Stimulated activated naive CD8-positive, alpha-beta T cell treated with anti-CD3 and anti-CD28 coated beads, Interleukin-15, Interleukin-2, amounts not matched to agents 100 ng/mL and 50 ng/mL, for 24 hours (primary cell): ENCODE results near the gene ULBP2.
A peak's percentile ranks its signal among the peaks of the same experiment; 100 is the strongest.
"Not testable (repeated sequence)": the region's sequence is repeated elsewhere in the genome, so short reads cannot be mapped to it uniquely, and the experiment has no call there.

ENCODE experiments used
- H3K27ac Mint-ChIP-seq: one replicate; pipeline ENCODE4 v1.8.0; 2021; ENCODE audit warnings: mild to moderate bottlenecking, mixed read lengths
- H3K27me3 Mint-ChIP-seq: one replicate; pipeline ENCODE4 v1.8.0; 2021; ENCODE audit warnings: mixed read lengths
- H3K36me3 Mint-ChIP-seq: one replicate; pipeline ENCODE4 v1.8.0; 2021; ENCODE audit warnings: low read depth, mixed read lengths
- H3K4me1 Mint-ChIP-seq: one replicate; pipeline ENCODE4 v1.8.0; 2021; ENCODE audit warnings: low read depth, mixed read lengths
- H3K4me3 Mint-ChIP-seq: one replicate; pipeline ENCODE4 v1.8.0; 2021; ENCODE audit warnings: mild to moderate bottlenecking, mixed read lengths
- H3K9me3 Mint-ChIP-seq: one replicate; pipeline ENCODE4 v1.8.0; 2021; ENCODE audit warnings: mixed read lengths

The ULBP2 gene

DNA sequence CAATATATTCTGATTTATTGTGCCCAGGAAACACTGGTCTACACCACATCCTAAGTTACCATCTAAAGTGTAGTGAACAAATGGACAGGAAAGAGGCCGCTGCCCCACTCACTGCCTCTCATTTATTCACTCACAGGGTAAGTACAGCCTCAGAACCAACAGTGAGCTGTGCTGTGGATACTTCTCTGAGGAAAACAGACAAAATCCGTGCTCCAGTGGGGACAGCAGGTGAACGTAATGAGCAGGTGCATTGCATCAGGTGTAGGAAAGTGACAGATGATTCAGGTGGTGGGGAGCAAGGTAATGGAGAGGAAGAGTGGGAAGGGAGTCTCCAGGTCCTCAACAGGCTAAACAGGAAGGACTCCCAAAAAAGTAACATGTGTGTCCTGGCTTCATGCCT is 8.4 kb upstream of the ULBP2 start:
- H3K4me3 Mint-ChIP-seq: no peak overlapping the region

GRCh38 chr6:149934249-149935156 is 7.3 kb upstream of the ULBP2 start:
- no peaks in the 10 kb centered on the region for H3K9me3 Mint-ChIP-seq
- no peak overlapping the region for H3K4me3 Mint-ChIP-seq

More for the DNA sequence above, 8.4 kb upstream of the ULBP2 start:
- H3K9me3 Mint-ChIP-seq: no peaks in the 10 kb centered on the region
- no peaks in the 10 kb centered on the region for H3K36me3 Mint-ChIP-seq
- peaks cover 87% of the 10 kb centered on the region for H3K27me3 Mint-ChIP-seq
- no peak overlapping the region for H3K27ac Mint-ChIP-seq
- peaks cover 11% of the 10 kb centered on the region for H3K4me1 Mint-ChIP-seq

GRCh38 chr6:149935246-149935645 is 6.6 kb upstream of the ULBP2 start:
- no peak overlapping the region for H3K27ac Mint-ChIP-seq
- H3K36me3 Mint-ChIP-seq: no peaks in the 10 kb centered on the region
- H3K4me3 Mint-ChIP-seq: no peak overlapping the region
- peaks cover 29% of the 10 kb centered on the region for H3K4me1 Mint-ChIP-seq
- H3K9me3 Mint-ChIP-seq: no peaks in the 10 kb centered on the region
- H3K27me3 Mint-ChIP-seq: peaks cover 84% of the 10 kb centered on the region

More at GRCh38 chr6:149934249-149935156, 7.3 kb upstream of the ULBP2 start:
- Mint-ChIP-seq H3K36me3 (no peaks in the 10 kb centered on the region), H3K4me1 (peaks cover 22% of the 10 kb centered on the region), H3K27ac (no peak overlapping the region), H3K27me3 (peaks cover 84% of the 10 kb centered on the region)

DNA sequence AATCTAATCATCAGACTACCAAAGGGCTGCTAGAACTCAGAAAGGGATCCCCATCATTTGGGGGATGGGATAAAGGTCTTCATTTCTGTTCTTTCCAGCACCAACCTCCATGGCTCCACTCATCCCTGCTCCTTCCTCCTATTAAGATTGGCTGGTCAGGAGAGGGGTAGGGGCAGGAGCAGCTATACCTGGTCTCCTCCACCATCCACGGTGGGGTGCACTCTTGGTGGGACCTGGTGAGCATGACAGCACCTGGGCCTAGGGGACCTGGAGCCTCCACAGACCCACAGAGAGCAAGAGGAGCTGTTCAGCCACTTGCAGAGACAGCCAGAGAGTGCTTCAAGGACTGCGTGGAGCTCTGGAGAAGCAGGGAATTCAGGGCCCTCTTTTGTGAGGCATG is 6.1 kb upstream of the ULBP2 start:
- Mint-ChIP-seq H3K27me3 (peaks cover 84% of the 10 kb centered on the region), H3K27ac (no peak overlapping the region), H3K4me3 (no peak overlapping the region), H3K36me3 (no peaks in the 10 kb centered on the region), H3K9me3 (no peaks in the 10 kb centered on the region), H3K4me1 (peaks cover 33% of the 10 kb centered on the region)

GRCh38 chr6:149936743-149937142 is 5.1 kb upstream of the ULBP2 start:
- no peaks in the 10 kb centered on the region for H3K9me3 Mint-ChIP-seq
- peaks cover 41% of the 10 kb centered on the region for H3K4me1 Mint-ChIP-seq
- no peak overlapping the region for H3K27ac Mint-ChIP-seq
- no peaks in the 10 kb centered on the region for H3K36me3 Mint-ChIP-seq
- H3K4me3 Mint-ChIP-seq: no peak overlapping the region
- H3K27me3 Mint-ChIP-seq: peaks cover 84% of the 10 kb centered on the region

- Mint-ChIP-seq H3K27me3 (peaks cover 82% of the 10 kb centered on the region), H3K4me3 (peak overlapping the region; percentile 53), H3K4me1 (peaks cover 44% of the 10 kb centered on the region)
- not testable (repeated sequence) for H3K27ac Mint-ChIP-seq, H3K9me3 Mint-ChIP-seq, H3K36me3 Mint-ChIP-seq
Observed at GRCh38 chr6:149938013-149938570, 3.7 kb upstream of the ULBP2 start.

DNA sequence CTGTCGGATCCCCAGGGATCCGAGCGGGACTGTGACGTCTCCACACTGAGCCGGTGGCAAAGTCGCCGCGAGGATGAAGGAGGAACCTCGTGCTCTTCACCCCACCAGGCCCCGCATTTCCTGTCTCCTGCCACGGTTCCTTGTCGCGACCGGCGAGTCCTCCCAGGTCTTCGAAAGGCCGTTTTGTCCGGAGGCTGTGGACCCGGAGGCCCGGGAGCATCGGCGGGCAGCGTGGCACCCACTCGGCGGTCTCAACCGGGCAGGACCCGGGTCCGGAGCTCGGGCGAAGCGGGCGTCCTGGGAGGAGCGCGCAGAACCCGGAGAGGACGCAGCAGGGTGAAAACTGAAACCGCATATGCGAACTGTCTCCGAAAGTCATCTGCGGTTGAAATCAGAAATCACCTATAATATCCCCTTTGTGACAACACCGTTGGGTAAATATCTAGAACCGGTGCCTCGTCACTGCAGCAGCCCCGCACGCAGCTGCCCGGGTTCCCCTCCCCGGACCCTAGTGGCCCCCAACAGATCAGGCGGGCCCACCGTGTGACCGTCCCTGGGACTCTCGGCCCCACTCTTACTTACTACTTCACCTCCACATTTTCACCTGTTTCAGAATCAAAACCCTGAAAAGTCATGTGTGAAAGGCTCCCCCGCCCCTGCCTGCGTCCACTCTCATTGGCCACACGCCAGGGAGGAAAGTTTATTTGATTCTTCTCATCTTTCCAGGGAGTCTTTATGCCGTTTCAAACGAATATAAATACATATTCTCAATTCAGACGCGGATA is 3.1 kb upstream of the ULBP2 start:
- Mint-ChIP-seq H3K9me3 (no peaks in the 10 kb centered on the region), H3K4me1 (peaks cover 44% of the 10 kb centered on the region), H3K4me3 (peak overlapping the region; percentile 76), H3K27ac (peak overlapping the region; percentile 64), H3K36me3 (no peaks in the 10 kb centered on the region), H3K27me3 (peaks cover 76% of the 10 kb centered on the region)

DNA sequence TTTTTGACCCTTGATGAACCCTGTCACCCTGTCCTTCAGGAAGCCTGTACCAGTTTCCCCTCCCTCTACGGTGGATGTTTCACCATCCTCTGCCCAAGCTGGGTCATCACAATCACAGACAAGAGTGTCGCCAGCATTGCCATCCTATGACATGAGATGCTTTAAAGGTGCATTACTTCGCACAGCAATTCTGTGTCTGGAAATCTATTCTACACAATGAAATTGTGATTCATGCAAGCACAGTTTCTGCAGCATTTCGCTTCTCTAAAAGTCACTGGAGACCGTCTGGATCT is 2.5 kb upstream of the ULBP2 start:
- Mint-ChIP-seq H3K27me3 (peaks cover 72% of the 10 kb centered on the region), H3K36me3 (no peaks in the 10 kb centered on the region), H3K9me3 (no peaks in the 10 kb centered on the region), H3K27ac (peak overlapping the region; percentile 64), H3K4me3 (peak overlapping the region; percentile 76), H3K4me1 (peaks cover 44% of the 10 kb centered on the region)

DNA sequence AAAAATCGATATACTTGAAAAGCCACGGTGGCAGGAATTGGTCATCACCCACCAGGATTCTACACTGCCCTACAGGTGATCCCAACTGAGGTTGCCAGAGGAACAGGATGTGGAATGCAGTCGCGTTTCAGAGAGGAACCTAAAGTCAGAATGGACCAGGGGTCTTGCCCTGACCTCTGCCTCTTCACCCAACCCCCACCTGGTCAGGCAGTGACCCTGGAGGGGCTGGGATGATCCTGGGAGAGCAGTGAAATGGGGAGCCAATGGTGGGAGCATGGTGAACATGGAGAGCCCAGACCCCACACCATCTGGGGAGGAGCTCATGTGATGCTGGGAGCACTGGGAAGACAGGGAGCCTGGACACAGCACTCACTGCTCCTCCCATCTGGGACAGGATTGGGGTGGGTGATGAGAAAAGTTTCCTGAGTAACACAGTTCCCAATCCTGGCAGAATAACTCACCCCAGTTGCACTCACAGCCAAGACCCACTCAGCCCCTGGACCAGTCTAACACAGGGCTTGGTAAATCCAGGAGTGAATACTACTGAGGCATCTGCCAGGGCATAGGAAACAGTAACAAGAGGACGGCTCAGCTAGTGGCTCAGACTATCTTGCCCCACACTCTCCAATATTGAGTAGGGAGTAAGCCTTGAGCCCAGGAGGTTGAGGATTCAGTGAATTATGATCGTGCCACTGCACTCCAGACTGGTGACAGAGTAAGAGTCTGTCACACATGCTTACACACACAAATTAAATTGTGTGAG is 1.7 kb upstream of the ULBP2 start:
- peaks cover 64% of the 10 kb centered on the region for H3K27me3 Mint-ChIP-seq
- H3K9me3 Mint-ChIP-seq: no peaks in the 10 kb centered on the region
- peaks cover 43% of the 10 kb centered on the region for H3K4me1 Mint-ChIP-seq
- H3K27ac Mint-ChIP-seq: no peak overlapping the region
- H3K4me3 Mint-ChIP-seq: no peak overlapping the region
- H3K36me3 Mint-ChIP-seq: no peaks in the 10 kb centered on the region

DNA sequence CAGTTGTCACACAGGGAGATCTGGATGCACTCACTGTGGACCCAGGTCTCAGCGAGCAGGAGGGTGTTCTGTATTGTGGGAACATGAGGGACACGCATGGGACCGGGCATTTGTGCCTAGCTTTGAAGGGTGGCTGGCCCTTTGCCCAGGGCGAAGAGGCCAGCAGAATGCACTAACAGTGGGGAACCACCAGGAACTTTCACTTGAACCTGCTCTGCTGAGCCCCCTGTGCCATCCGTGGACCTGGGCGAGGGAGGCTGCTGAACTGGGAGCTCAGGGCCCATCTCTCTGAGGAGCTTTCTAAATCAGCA is 1.2 kb upstream of the ULBP2 start:
- Mint-ChIP-seq H3K4me1 (peaks cover 40% of the 10 kb centered on the region), H3K27ac (no peak overlapping the region), H3K27me3 (peaks cover 61% of the 10 kb centered on the region), H3K36me3 (no peaks in the 10 kb centered on the region), H3K9me3 (no peaks in the 10 kb centered on the region), H3K4me3 (no peak overlapping the region)

- no peaks in the 10 kb centered on the region for H3K9me3 Mint-ChIP-seq
- no peak overlapping the region for H3K27ac Mint-ChIP-seq
- peak overlapping the region; percentile 36 for H3K4me3 Mint-ChIP-seq
- H3K4me1 Mint-ChIP-seq: peaks cover 37% of the 10 kb centered on the region
- no peaks in the 10 kb centered on the region for H3K36me3 Mint-ChIP-seq
- H3K27me3 Mint-ChIP-seq: peaks cover 51% of the 10 kb centered on the region
Observed at GRCh38 chr6:149942461-149942829, 631 bp downstream of the ULBP2 start.

GRCh38 chr6:149943321-149943720 is 1.5 kb downstream of the ULBP2 start:
- not testable (repeated sequence) for H3K36me3 Mint-ChIP-seq, H3K9me3 Mint-ChIP-seq, H3K4me3 Mint-ChIP-seq, H3K27ac Mint-ChIP-seq
- peaks cover 52% of the 10 kb centered on the region for H3K27me3 Mint-ChIP-seq
- peaks cover 34% of the 10 kb centered on the region for H3K4me1 Mint-ChIP-seq

DNA sequence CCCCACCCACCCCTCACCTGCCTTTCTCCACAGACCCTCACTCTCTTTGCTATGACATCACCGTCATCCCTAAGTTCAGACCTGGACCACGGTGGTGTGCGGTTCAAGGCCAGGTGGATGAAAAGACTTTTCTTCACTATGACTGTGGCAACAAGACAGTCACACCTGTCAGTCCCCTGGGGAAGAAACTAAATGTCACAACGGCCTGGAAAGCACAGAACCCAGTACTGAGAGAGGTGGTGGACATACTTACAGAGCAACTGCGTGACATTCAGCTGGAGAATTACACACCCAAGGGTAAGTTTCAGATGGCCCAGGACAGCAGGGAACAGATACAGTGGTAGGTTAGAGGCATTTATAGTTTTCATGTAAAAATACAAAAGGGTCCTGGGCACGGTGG is 3.5 kb downstream of the ULBP2 start:
- H3K4me1 Mint-ChIP-seq: peaks cover 15% of the 10 kb centered on the region
- not testable (repeated sequence) for H3K27ac Mint-ChIP-seq, H3K9me3 Mint-ChIP-seq, H3K36me3 Mint-ChIP-seq, H3K4me3 Mint-ChIP-seq
- H3K27me3 Mint-ChIP-seq: peaks cover 55% of the 10 kb centered on the region

- not testable (repeated sequence) for H3K4me1 Mint-ChIP-seq, H3K27ac Mint-ChIP-seq, H3K9me3 Mint-ChIP-seq, H3K4me3 Mint-ChIP-seq, H3K36me3 Mint-ChIP-seq
- H3K27me3 Mint-ChIP-seq: peaks cover 57% of the 10 kb centered on the region
Observed at GRCh38 chr6:149946631-149947030, 4.8 kb downstream of the ULBP2 start.

- H3K9me3 Mint-ChIP-seq, H3K27ac Mint-ChIP-seq, H3K36me3 Mint-ChIP-seq, H3K4me1 Mint-ChIP-seq, H3K4me3 Mint-ChIP-seq: not testable (repeated sequence)
- H3K27me3 Mint-ChIP-seq: peaks cover 63% of the 10 kb centered on the region
Observed at GRCh38 chr6:149947533-149947932, 5.7 kb downstream of the ULBP2 start.
